ENCODE results near the gene ALKBH7.
"Not testable (repeated sequence)": the region's sequence is repeated elsewhere in the genome, so short reads cannot be mapped to it uniquely, and the experiment has no call there.

DNA sequence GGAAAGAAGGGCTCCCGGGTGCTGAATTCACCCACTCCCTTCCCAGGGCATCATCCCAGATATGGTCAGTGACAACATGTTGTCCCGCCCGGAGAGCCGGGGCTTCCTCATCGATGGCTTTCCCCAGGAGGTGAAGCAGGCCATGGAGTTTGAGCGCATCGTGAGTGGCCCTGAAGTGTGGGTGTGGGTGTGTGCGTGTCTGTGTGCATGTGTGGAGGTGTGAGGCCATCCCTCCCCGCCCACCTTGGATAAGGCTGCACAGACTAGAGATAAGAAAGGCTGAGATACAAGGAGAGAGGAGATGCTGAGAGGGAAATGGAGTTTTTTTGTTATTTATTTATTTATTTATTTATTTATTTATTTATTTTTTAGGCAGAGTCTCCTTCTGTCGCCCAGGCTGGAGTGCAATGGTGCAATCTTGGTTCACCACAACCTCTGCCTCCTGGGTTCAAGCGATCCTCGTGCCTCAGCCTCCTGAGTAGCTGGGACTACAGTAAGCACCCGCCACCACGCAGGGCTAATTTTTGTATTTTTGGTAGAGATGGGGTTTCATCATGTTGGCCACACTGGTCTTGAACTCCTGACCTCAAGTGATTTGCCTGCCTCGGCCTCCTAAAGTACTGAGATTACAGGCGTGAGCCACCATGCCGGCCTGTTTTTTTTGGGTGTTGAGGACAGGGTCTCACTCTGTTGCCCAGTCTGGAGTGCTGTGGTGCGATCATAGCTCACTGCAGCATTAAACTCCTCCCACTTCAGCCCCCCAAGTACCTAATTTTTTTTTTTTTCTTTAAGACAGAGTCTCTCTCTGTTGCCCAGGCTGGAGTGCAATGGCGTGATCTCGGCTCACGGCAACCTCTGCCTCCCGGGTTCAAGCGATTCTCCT, 27.7 kb downstream of the ALKBH7 start:
- TF ChIP-seq EZH2phosphoT487 (IDR thresholded peaks at IDR 0.05; ENCODE audit: insufficient read depth, low read depth); EZH2 (IDR thresholded peaks at IDR 0.05; ENCODE audit: insufficient read depth, poor library complexity, severe bottlenecking): not testable (repeated sequence)
